ENCODE measurements around the gene UGT3A2. TPM values are rescaled to one million over a fixed set of nuclear protein-coding genes. Genes with fewer than 3 reads are reported as not detected.

UGT3A2 gene
- total RNA-seq, 1 experiment from 2014 or later = 13.7 TPM

- Mint-ChIP-seq H3K4me1 (no peaks in the 10 kb centered on the region), H3K4me3 (no peak overlapping the region), H3K36me3 (ENCODE audit: insufficient read depth in 1 of 3, low read depth in 3 of 3) (peaks cover 3 to 9% (median 3%) of the 10 kb centered on the region in 3 experiments; a peak in 4 of 7 replicates), H3K27ac (peak overlapping the region in 1 of 3 experiments; percentile 54; a peak in 1 of 7 replicates), H3K27me3 (ENCODE audit: low read depth) (no peaks in the 10 kb centered on the region), H3K9me3 (no peaks in the 10 kb centered on the region)
- Histone ChIP-seq H4K20me1 (ENCODE audit: control insufficient read depth, insufficient read depth, insufficient read length) (no peaks in the 10 kb centered on the region), H3K27ac (ENCODE audit: insufficient read length, low read depth, low read length) (no peak overlapping the region), H2AFZ (ENCODE audit: low read length) (no peak overlapping the region), H3K9ac (ENCODE audit: extremely low read depth, insufficient read length, low read length) (no peak overlapping the region), H2BK20ac (ENCODE audit: low read depth, low read length, poor library complexity, severe bottlenecking) (no peak overlapping the region), H4K5ac (ENCODE audit: insufficient read length, low read depth, low read length) (no peak overlapping the region), H3K23ac (ENCODE audit: insufficient read length, low read depth, low read length) (no peak overlapping the region), H2BK15ac (ENCODE audit: low read depth, low read length) (no peak overlapping the region), H2AK5ac (ENCODE audit: insufficient read length, low read length) (no peak overlapping the region), H3K4ac (ENCODE audit: low read depth, low read length) (no peak overlapping the region), H3K23me2 (ENCODE audit: insufficient read length, low read depth, low read length, poor library complexity, severe bottlenecking) (no peaks in the 10 kb centered on the region), H3K14ac (ENCODE audit: insufficient read depth, low read length) (no peak overlapping the region), H3K4me2 (ENCODE audit: insufficient read depth, insufficient read length, low read length) (no peak overlapping the region), H2BK5ac (ENCODE audit: insufficient read length, low read length) (no peak overlapping the region), H3K79me2 (ENCODE audit: insufficient read depth, low read length) (no peaks in the 10 kb centered on the region), H3K9me3 (ENCODE audit: control insufficient read depth, low read depth, low read length) (no peaks in the 10 kb centered on the region), H4K91ac (ENCODE audit: insufficient read length, low read depth, low read length) (no peak overlapping the region), H3K27me3 (ENCODE audit: insufficient read depth, low read length) (no peaks in the 10 kb centered on the region), H3K56ac (ENCODE audit: insufficient read length, low read depth, low read length) (no peak overlapping the region), H3K79me1 (ENCODE audit: insufficient read depth, low read depth, low read length, poor library complexity, severe bottlenecking) (no peaks in the 10 kb centered on the region), H2BK120ac (ENCODE audit: low read depth, low read length, poor library complexity, severe bottlenecking) (no peak overlapping the region), H3T11ph (ENCODE audit: low read length) (no peak overlapping the region), H2BK12ac (ENCODE audit: insufficient read length, low read depth, low read length) (no peak overlapping the region), H3K4me1 (ENCODE audit: insufficient read depth, low read length) (no peaks in the 10 kb centered on the region), H3K18ac (ENCODE audit: insufficient read length, low read depth, low read length) (no peak overlapping the region), H4K8ac (replicated peaks; ENCODE audit: insufficient read length, low read depth, low read length) (no peak overlapping the region)
- no peak for DNase-seq
- no CpG with 5 or more reads among the region's 3 CpGs for WGBS (ENCODE audit: extremely low coverage, insufficient read length, low lambda C conversion rate)
- TF ChIP-seq CTCF (conservative IDR thresholded peaks at IDR 0.05) = no peak
Observed at GRCh38 chr5:36054647-36055046, 12.0 kb downstream of the UGT3A2 start.

All from H9 (cell line).